Stimulated activated naive CD4-positive, alpha-beta T cell treated with Interleukin-2 at 50 U/mL for 16 hours (primary cell): ENCODE data around the gene SHOC2.

ENCODE experiments used
- DNase-seq: peaks from one replicate; lab custom pipeline; 2025; lab: John Stamatoyannopoulos, UW

SHOC2 gene

GRCh38 chr10:110946496-110946895, 27.1 kb downstream of the SHOC2 start:
- DNase-seq, result no peak

- DNase-seq, result no peak
Measured at GRCh38 chr10:110947061-110947595, 27.7 kb downstream of the SHOC2 start.

- DNase-seq, result no peak
Measured at GRCh38 chr10:110951381-110951780, 32.0 kb downstream of the SHOC2 start.

- DNase-seq, result no peak
Measured at GRCh38 chr10:110957606-110958005, 38.2 kb downstream of the SHOC2 start.

GRCh38 chr10:110959379-110960332, 40.3 kb downstream of the SHOC2 start:
- no peak for DNase-seq

GRCh38 chr10:110960333-110960712, 40.9 kb downstream of the SHOC2 start:
- DNase-seq, result no peak

- no peak for DNase-seq
Measured at GRCh38 chr10:110962443-110962842, 43.0 kb downstream of the SHOC2 start.

- DNase-seq, result no peak
Measured at GRCh38 chr10:110963162-110963561, 43.8 kb downstream of the SHOC2 start.

- no peak for DNase-seq
Measured at GRCh38 chr10:110964681-110965080, 45.3 kb downstream of the SHOC2 start.

GRCh38 chr10:110965216-110965615, 45.8 kb downstream of the SHOC2 start:
- no peak for DNase-seq

- DNase-seq, result no peak
Measured at GRCh38 chr10:110966146-110966545, 46.7 kb downstream of the SHOC2 start.

- no peak for DNase-seq
Measured at GRCh38 chr10:110967009-110967630, 47.7 kb downstream of the SHOC2 start.

GRCh38 chr10:110967645-110968044, 48.2 kb downstream of the SHOC2 start:
- DNase-seq, result no peak

- no peak for DNase-seq
Measured at GRCh38 chr10:110969183-110969582, 49.8 kb downstream of the SHOC2 start.

- DNase-seq, result no peak
Measured at GRCh38 chr10:110971638-110972037, 52.2 kb downstream of the SHOC2 start.

GRCh38 chr10:110972231-110973134, 53.1 kb downstream of the SHOC2 start:
- DNase-seq, result no peak

- no peak for DNase-seq
Measured at GRCh38 chr10:110973400-110973799, 54.0 kb downstream of the SHOC2 start.

- DNase-seq, result no peak
Measured at GRCh38 chr10:110976577-110976976, 57.2 kb downstream of the SHOC2 start.

- DNase-seq, result no peak
Measured at GRCh38 chr10:110977662-110978061, 58.3 kb downstream of the SHOC2 start.

- no peak for DNase-seq
Measured at GRCh38 chr10:110978204-110978603, 58.8 kb downstream of the SHOC2 start.

GRCh38 chr10:110979611-110980010, 60.2 kb downstream of the SHOC2 start:
- no peak for DNase-seq

- DNase-seq, result no peak
Measured at GRCh38 chr10:110980807-110981206, 61.4 kb downstream of the SHOC2 start.
